Hematopoietic multipotent progenitor cell treated with erythropoietin and hydrocortisone succinate and interleukin-3 and kit ligand, for 8 days (in vitro differentiated cells): ENCODE measurements around the gene RNF225.

Source experiments
- DNase-seq: peaks from one replicate; pipeline ENCODE4 v3.0.0-alpha.2; 2015

RNF225 gene

GRCh38 chr19:58387338-58388174 lies 7.9 kb upstream of the RNF225 start:
- peak; percentile 8 for DNase-seq

GRCh38 chr19:58388175-58388526 lies 7.3 kb upstream of the RNF225 start:
- no peak for DNase-seq

GRCh38 chr19:58392945-58393724 lies 2.3 kb upstream of the RNF225 start:
- no peak for DNase-seq

- no peak for DNase-seq
Observed at GRCh38 chr19:58393725-58394033, 1.8 kb upstream of the RNF225 start.

- DNase-seq: peak; percentile 16
Observed at GRCh38 chr19:58394821-58395219, 636 bp upstream of the RNF225 start.

GRCh38 chr19:58395979-58396627 lies 647 bp downstream of the RNF225 start:
- peak; percentile 30 for DNase-seq

- no peak for DNase-seq
Observed at GRCh38 chr19:58396691-58397532, 1.5 kb downstream of the RNF225 start.

- peak; percentile 8 for DNase-seq
Observed at GRCh38 chr19:58397533-58398037, 2.1 kb downstream of the RNF225 start.

- no peak for DNase-seq
Observed at GRCh38 chr19:58398087-58398486, 2.6 kb downstream of the RNF225 start.

- DNase-seq: no peak
Observed at GRCh38 chr19:58398545-58398944, 3.1 kb downstream of the RNF225 start.

GRCh38 chr19:58399903-58400302 lies 4.4 kb downstream of the RNF225 start:
- DNase-seq: no peak

- DNase-seq: peak; percentile 66
Observed at GRCh38 chr19:58400316-58400915, 5.0 kb downstream of the RNF225 start.

GRCh38 chr19:58400916-58401839 lies 5.7 kb downstream of the RNF225 start:
- DNase-seq: peak; percentile 99

- DNase-seq: no peak
Observed at GRCh38 chr19:58401840-58402421, 6.5 kb downstream of the RNF225 start.

GRCh38 chr19:58403920-58404478 lies 8.5 kb downstream of the RNF225 start:
- peak; percentile 38 for DNase-seq

GRCh38 chr19:58406818-58407657 lies 11.6 kb downstream of the RNF225 start:
- DNase-seq: peak; percentile 55

GRCh38 chr19:58407658-58408151 lies 12.2 kb downstream of the RNF225 start:
- DNase-seq: peak; percentile 43

GRCh38 chr19:58408152-58409009 lies 12.9 kb downstream of the RNF225 start, which contains the start of gene ZNF584:
ZNF584 (plus strand) TSS chr19:58408649; CDS start chr19:58409148, 499 bp downstream.
- DNase-seq: peak; percentile 97
